Measurements from ENCODE around the gene SLC49A3. TPM values are rescaled to one million over a fixed set of nuclear protein-coding genes. Genes with fewer than 3 reads are reported as not detected.

SLC49A3 gene
- total RNA-seq, 1 donor from 2014 or later: 1.9 TPM

DNA sequence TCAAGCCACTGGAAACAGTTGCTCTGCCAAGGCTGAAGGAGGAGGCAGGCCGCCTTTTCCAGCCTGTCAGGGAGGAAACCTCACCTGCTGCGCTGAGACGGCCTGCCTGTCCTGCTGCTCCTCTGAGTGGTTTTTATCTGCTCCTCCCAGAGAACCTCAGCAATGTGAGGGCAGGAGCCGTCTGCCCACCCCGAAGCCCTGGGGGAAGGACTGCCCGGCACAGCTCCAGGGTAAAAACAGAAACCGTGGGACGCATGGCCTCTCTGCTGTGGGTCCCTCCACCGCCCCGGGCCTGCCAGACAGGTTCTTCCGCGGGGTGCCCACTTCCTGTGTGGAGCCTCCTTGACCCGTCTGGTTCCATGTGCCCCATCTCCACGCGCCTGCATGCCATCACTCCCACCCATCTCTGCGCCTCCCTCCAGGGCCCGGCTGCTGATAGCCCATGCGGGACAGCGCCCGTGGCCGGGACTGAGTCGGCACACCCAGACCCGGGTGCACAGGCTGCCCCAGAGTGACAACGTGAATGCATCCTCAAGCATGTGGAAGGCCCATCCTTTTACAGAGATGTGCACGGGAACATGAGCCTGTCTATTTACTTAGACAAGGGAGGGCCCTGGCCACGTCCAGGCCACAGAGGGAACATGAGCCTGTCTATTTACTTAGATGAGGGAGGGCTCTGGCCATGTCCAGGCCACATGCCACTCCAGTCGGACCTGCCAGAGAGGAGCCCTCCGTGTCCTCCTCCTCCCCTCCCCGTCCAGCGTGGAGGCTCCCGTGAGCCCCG is 4.0 kb upstream of the SLC49A3 start:
- Histone ChIP-seq H2AFZ (replicated peaks) (no peak overlapping the region), H3K9me3 (ENCODE audit: low read depth) (no peaks in the 10 kb centered on the region), H4K20me1 (ENCODE audit: low read depth) (no peaks in the 10 kb centered on the region), H3K79me2 (ENCODE audit: low read depth) (no peaks in the 10 kb centered on the region), H3K27me3 (peaks cover 3% of the 10 kb centered on the region), H3K4me2 (no peak overlapping the region), H3K36me3 (no peaks in the 10 kb centered on the region), H3K9ac (no peak overlapping the region), H3K4me1 (peaks cover 9% of the 10 kb centered on the region), H3K4me3 (no peak overlapping the region), H3K27ac (no peak overlapping the region), H3F3A (ENCODE audit: low read depth) (no peaks in the 10 kb centered on the region)
- Mint-ChIP-seq H3K27me3 (ENCODE audit: insufficient read depth, low read depth) (peaks cover 11% of the 10 kb centered on the region), H3K9me3 (no peaks in the 10 kb centered on the region), H3K27ac (no peak overlapping the region), H3K4me1 (peaks cover 3% of the 10 kb centered on the region), H3K36me3 (no peaks in the 10 kb centered on the region), H3K4me3 (no peak overlapping the region)
- TF ChIP-seq, protein P1, sequence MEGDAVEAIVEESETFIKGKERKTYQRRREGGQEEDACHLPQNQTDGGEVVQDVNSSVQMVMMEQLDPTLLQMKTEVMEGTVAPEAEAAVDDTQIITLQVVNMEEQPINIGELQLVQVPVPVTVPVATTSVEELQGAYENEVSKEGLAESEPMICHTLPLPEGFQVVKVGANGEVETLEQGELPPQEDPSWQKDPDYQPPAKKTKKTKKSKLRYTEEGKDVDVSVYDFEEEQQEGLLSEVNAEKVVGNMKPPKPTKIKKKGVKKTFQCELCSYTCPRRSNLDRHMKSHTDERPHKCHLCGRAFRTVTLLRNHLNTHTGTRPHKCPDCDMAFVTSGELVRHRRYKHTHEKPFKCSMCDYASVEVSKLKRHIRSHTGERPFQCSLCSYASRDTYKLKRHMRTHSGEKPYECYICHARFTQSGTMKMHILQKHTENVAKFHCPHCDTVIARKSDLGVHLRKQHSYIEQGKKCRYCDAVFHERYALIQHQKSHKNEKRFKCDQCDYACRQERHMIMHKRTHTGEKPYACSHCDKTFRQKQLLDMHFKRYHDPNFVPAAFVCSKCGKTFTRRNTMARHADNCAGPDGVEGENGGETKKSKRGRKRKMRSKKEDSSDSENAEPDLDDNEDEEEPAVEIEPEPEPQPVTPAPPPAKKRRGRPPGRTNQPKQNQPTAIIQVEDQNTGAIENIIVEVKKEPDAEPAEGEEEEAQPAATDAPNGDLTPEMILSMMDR (IDR thresholded peaks at IDR 0.05): no peak
- TF ChIP-seq EZH2 (IDR thresholded peaks at IDR 0.05) (no peak), EZH2phosphoT487 (IDR thresholded peaks at IDR 0.05) (no peak)
- peak; percentile 5 for DNase-seq (ENCODE audit: low spot score)

DNA sequence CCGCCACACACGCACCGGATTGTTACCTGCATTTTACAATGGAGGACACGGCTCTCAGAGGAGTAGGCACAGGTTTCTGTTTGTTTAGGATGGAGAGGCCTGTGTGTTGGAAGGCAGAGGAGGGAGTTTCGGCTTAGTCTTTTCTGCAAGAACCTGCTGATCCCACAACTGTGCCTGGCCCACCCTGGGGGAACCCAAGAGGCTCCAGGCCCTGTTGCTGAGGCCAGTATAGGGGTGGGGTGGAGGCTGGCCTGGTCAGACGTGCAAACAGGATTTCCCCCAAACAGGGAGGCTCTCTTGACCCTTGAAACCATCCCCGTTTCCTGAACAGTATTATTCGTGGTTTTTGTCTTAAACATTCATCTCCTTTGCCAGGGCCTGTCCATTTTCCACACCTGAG is 772 bp upstream of the SLC49A3 start:
- Mint-ChIP-seq H3K27me3 (ENCODE audit: insufficient read depth, low read depth) (peaks cover 19% of the 10 kb centered on the region), H3K4me1 (peaks cover 9% of the 10 kb centered on the region), H3K36me3 (no peaks in the 10 kb centered on the region), H3K4me3 (no peak overlapping the region), H3K9me3 (peaks cover 3% of the 10 kb centered on the region), H3K27ac (no peak overlapping the region)
- no peak overlapping the region for H3K9ac ChIP-seq
- H2AFZ ChIP-seq (replicated peaks): peak overlapping the region; percentile 45
- H3K4me1 ChIP-seq: peaks cover 9% of the 10 kb centered on the region
- no peaks in the 10 kb centered on the region for H3K36me3 ChIP-seq
- DNase-seq (ENCODE audit: low spot score): no peak
- peak overlapping the region; percentile 39 for H3K4me3 ChIP-seq
- H3F3A ChIP-seq (ENCODE audit: low read depth): no peaks in the 10 kb centered on the region
- TF ChIP-seq, protein P1 (IDR thresholded peaks at IDR 0.05): no peak
- TF ChIP-seq EZH2 (IDR thresholded peaks at IDR 0.05) (no peak), EZH2phosphoT487 (IDR thresholded peaks at IDR 0.05) (no peak)
- H3K27ac ChIP-seq: no peak overlapping the region
- no peaks in the 10 kb centered on the region for H4K20me1 ChIP-seq (ENCODE audit: low read depth)
- H3K4me2 ChIP-seq: peak overlapping the region; percentile 70
- H3K9me3 ChIP-seq (ENCODE audit: low read depth): no peaks in the 10 kb centered on the region
- peaks cover 3% of the 10 kb centered on the region for H3K27me3 ChIP-seq
- H3K79me2 ChIP-seq (ENCODE audit: low read depth): no peaks in the 10 kb centered on the region

DNA sequence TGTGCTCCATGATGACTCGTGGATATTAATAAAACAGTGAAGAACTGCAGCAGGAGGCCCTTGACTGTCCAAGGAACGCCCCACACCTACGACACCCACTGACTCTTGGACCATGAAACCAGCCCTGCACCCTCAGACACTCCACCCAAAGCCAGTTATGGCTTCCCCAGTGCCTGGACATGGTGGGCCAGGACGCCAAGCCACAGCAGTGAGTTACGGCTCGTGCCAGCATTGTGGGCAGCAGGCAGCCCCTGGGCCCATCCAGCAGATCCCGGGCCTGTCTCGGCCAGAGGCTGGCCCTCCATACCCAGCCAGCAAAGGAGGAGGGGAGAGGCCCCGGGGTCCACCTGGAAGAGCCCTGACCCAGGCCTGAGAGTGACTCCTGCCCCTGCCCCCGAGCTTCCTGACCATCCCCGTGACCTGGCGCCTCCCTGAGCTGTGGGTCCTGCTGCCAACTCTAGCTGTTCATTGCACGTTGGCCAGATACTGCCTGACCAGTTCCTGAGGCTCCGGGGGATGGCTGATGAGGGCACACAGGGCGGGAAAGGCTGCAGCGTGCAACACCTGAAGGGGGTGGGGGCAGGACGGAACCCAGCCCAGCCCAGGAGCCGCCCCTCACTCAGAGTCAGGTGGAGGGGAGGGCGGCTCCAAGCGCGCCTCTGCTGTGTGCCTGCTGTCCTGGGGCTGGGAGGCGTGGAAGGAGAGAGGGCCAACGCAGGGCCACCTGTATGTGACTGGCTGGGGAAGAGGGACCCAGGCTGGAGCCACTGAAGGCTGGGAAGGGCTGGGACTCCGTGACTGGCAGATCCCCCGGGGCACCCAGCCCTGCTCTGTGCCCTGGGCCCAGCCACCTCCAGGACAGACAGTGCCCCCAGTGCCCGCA is 739 bp downstream of the SLC49A3 start:
- Histone ChIP-seq H3K27ac (no peak overlapping the region), H2AFZ (replicated peaks) (peak overlapping the region; percentile 45), H3F3A (ENCODE audit: low read depth) (no peaks in the 10 kb centered on the region), H3K9ac (no peak overlapping the region), H3K4me2 (peak overlapping the region; percentile 70), H3K27me3 (peaks cover 3% of the 10 kb centered on the region), H3K4me3 (peak overlapping the region; percentile 39), H3K79me2 (ENCODE audit: low read depth) (no peaks in the 10 kb centered on the region), H3K4me1 (peaks cover 11% of the 10 kb centered on the region), H4K20me1 (ENCODE audit: low read depth) (no peaks in the 10 kb centered on the region), H3K36me3 (no peaks in the 10 kb centered on the region), H3K9me3 (ENCODE audit: low read depth) (no peaks in the 10 kb centered on the region)
- Mint-ChIP-seq H3K27ac (peak overlapping the region; percentile 50), H3K27me3 (ENCODE audit: insufficient read depth, low read depth) (peaks cover 14% of the 10 kb centered on the region), H3K36me3 (no peaks in the 10 kb centered on the region), H3K4me1 (peaks cover 6% of the 10 kb centered on the region), H3K9me3 (peaks cover 3% of the 10 kb centered on the region), H3K4me3 (no peak overlapping the region)
- TF ChIP-seq, protein P1 (IDR thresholded peaks at IDR 0.05): no peak
- TF ChIP-seq EZH2phosphoT487 (IDR thresholded peaks at IDR 0.05) (no peak), EZH2 (IDR thresholded peaks at IDR 0.05) (no peak)
- no peak for DNase-seq (ENCODE audit: low spot score)
